HPDE6-E6E7 (cell line): ENCODE data around the gene CNTNAP3.
"Not testable (repeated sequence)": the region's sequence is repeated elsewhere in the genome, so short reads cannot be mapped to it uniquely, and the experiment has no call there.

Source experiments
- DNase-seq: peaks from one replicate; pipeline ENCODE4 v3.0.0; 2011; ENCODE audit warnings: missing footprints; ENCODE audit errors: extremely low spot score

The CNTNAP3 gene

GRCh38 chr9:39287980-39288379 lies at the start of gene CNTNAP3:
TSS of gene CNTNAP3 (minus strand) at chr9:39288167. CDS start at chr9:39288064, 103 bp downstream.
- DNase-seq, result not testable (repeated sequence)

GRCh38 chr9:39279995-39280394 lies 8.0 kb downstream of the CNTNAP3 start:
- not testable (repeated sequence) for DNase-seq

- not testable (repeated sequence) for DNase-seq
Observed at GRCh38 chr9:39242513-39242912, 45.5 kb downstream of the CNTNAP3 start.

GRCh38 chr9:39232130-39232991 lies 55.6 kb downstream of the CNTNAP3 start:
- not testable (repeated sequence) for DNase-seq

- DNase-seq, result not testable (repeated sequence)
Observed at GRCh38 chr9:39215976-39216375, 72.0 kb downstream of the CNTNAP3 start.

GRCh38 chr9:39209773-39210172 lies 78.2 kb downstream of the CNTNAP3 start:
- not testable (repeated sequence) for DNase-seq

- not testable (repeated sequence) for DNase-seq
Observed at GRCh38 chr9:39206643-39207042, 81.3 kb downstream of the CNTNAP3 start.

- DNase-seq, result not testable (repeated sequence)
Observed at GRCh38 chr9:39205842-39206241, 82.1 kb downstream of the CNTNAP3 start.

GRCh38 chr9:39200412-39200811 lies 87.6 kb downstream of the CNTNAP3 start:
- DNase-seq, result not testable (repeated sequence)

GRCh38 chr9:39198000-39198709 lies 89.8 kb downstream of the CNTNAP3 start:
- not testable (repeated sequence) for DNase-seq

- DNase-seq, result not testable (repeated sequence)
Observed at GRCh38 chr9:39171370-39171769, 116.6 kb downstream of the CNTNAP3 start.

GRCh38 chr9:39157714-39158113 lies 130.3 kb downstream of the CNTNAP3 start:
- DNase-seq, result not testable (repeated sequence)

- DNase-seq, result not testable (repeated sequence)
Observed at GRCh38 chr9:39132826-39133552, 155.0 kb downstream of the CNTNAP3 start.

GRCh38 chr9:39121401-39121800 lies 166.6 kb downstream of the CNTNAP3 start:
- not testable (repeated sequence) for DNase-seq

GRCh38 chr9:39111746-39112145 lies 176.2 kb downstream of the CNTNAP3 start:
- not testable (repeated sequence) for DNase-seq

- no peak for DNase-seq
Observed at GRCh38 chr9:39108145-39108544, 179.8 kb downstream of the CNTNAP3 start.

GRCh38 chr9:39097208-39097607 lies 190.8 kb downstream of the CNTNAP3 start:
- DNase-seq, result not testable (repeated sequence)

GRCh38 chr9:39085311-39085710 lies 202.7 kb downstream of the CNTNAP3 start:
- not testable (repeated sequence) for DNase-seq

- not testable (repeated sequence) for DNase-seq
Observed at GRCh38 chr9:39082574-39082973, 205.4 kb downstream of the CNTNAP3 start.

GRCh38 chr9:39080081-39080480 lies 207.9 kb downstream of the CNTNAP3 start:
- DNase-seq, result not testable (repeated sequence)

- DNase-seq, result not testable (repeated sequence)
Observed at GRCh38 chr9:39078621-39079256, 209.2 kb downstream of the CNTNAP3 start.
